ENCODE results near the gene CHPT1.

The CHPT1 gene

GRCh38 chr12:101767537-101767936 lies 70.1 kb downstream of the CHPT1 start:
- H3K27ac ChIP-seq = peak overlapping the region; percentile 47
- TF ChIP-seq, protein P1, sequence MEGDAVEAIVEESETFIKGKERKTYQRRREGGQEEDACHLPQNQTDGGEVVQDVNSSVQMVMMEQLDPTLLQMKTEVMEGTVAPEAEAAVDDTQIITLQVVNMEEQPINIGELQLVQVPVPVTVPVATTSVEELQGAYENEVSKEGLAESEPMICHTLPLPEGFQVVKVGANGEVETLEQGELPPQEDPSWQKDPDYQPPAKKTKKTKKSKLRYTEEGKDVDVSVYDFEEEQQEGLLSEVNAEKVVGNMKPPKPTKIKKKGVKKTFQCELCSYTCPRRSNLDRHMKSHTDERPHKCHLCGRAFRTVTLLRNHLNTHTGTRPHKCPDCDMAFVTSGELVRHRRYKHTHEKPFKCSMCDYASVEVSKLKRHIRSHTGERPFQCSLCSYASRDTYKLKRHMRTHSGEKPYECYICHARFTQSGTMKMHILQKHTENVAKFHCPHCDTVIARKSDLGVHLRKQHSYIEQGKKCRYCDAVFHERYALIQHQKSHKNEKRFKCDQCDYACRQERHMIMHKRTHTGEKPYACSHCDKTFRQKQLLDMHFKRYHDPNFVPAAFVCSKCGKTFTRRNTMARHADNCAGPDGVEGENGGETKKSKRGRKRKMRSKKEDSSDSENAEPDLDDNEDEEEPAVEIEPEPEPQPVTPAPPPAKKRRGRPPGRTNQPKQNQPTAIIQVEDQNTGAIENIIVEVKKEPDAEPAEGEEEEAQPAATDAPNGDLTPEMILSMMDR (conservative IDR thresholded peaks at IDR 0.05) = no peak

DNA sequence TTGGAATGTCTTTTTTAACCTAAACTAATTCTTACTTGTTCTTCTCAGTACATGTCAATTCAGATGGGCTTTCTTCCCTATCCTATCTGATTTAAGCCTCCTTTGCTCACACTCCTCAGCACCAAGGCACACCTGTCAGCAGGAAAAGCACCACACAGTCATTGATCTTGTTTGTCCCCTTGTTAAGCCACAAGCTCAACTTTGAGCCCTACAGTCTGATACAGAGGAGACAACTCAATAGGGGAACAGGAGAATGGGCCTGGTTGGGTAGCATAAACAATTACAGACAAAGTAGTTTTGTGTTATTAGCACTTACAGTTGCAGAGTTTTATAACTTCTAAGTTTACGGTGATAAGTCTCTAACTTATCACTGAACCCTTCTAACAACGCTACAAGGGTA lies 71.3 kb downstream of the CHPT1 start:
- peak overlapping the region; percentile 47 for H3K27ac ChIP-seq
- TF ChIP-seq, protein P1 (conservative IDR thresholded peaks at IDR 0.05) = no peak

DNA sequence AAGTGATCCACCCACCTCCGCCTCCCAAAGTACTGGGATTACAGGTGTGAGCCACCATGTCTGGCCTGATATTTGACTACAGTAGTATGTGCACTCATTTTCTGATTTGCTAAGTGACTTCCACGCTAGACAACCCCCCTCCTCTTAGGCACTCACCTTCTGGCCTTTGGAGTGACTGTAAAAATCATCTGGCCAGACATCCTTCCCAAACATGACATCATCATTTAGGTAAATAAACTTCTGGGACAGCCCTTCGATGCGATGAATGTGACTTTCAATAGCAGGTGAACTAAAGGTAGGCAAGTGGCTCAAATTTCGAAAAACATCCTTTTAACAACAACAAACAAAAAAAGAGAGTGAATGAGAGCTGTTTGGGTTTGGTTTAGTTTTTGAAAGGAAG lies 72.4 kb downstream of the CHPT1 start:
- H3K27ac ChIP-seq = no peak overlapping the region; the same call in 1 of the 2 replicates
- TF ChIP-seq, protein P1 (conservative IDR thresholded peaks at IDR 0.05) = no peak

- TF ChIP-seq, protein P1 (conservative IDR thresholded peaks at IDR 0.05) = no peak
- H3K27ac ChIP-seq = peak overlapping the region; percentile 86
These were observed 74.8 kb downstream of the CHPT1 start for GRCh38 chr12:101772012-101772775.

- TF ChIP-seq, protein P1 (conservative IDR thresholded peaks at IDR 0.05) = peak; percentile 95
- peak overlapping the region; percentile 86; the same call in 1 of the 2 replicates for H3K27ac ChIP-seq
These were observed 76.3 kb downstream of the CHPT1 start for GRCh38 chr12:101773650-101774162.

- no peak overlapping the region for H3K27ac ChIP-seq
These were observed 78.4 kb downstream of the CHPT1 start for GRCh38 chr12:101775816-101776215.

DNA sequence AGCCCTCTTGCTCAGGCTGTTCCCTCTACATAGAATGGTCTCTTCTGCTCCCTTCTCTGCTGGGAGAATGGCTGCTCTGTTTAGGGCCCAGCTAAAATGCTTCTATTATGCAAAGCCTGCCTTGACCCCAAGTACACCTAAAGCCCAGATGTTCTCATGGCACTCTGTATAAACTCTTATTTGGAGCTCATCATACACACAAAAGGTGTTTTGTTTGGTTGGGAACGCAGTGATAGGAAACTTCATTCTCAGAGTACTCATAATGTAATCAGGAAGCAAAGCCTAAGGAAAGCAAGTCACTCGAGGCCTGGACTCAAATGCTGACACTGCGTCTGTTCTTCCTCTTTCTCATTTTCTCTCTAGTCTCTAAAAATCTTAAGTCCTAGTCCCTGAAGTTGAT lies 80.0 kb downstream of the CHPT1 start:
- TF ChIP-seq, protein P1 (conservative IDR thresholded peaks at IDR 0.05) = no peak
- no peak overlapping the region for H3K27ac ChIP-seq

More at GRCh38 chr12:101775816-101776215, 78.4 kb downstream of the CHPT1 start:
- TF ChIP-seq, protein P1 (conservative IDR thresholded peaks at IDR 0.05) = no peak
